Calu3 (cell line): ENCODE results near the gene ZKSCAN5. TPM values are rescaled to one million over a fixed set of nuclear protein-coding genes. Genes with fewer than 3 reads are reported as not detected.

Experiments
- BruUV-seq: library from RNA; stranded (reverse); fragments of 400-500 nt; replicated peaks from 2 replicates; lab custom pipeline; 2021; lab: Mats Ljungman, UMichigan
- CTCF ChIA-PET: fragments of 300-600 bp; sonication (Branson Sonifier 250); formaldehyde crosslinking; loops from one replicate; lab custom pipeline; 2022; ENCODE audit warnings: antibody characterized with exemption; lab: Charles Lee
- DNase-seq: peaks from one replicate; pipeline ENCODE4 v3.0.0; 2022
- H3K27ac Mint-ChIP-seq: one replicate; pipeline ENCODE4 v1.8.0; 2022; ENCODE audit warnings: mixed read lengths; ENCODE audit not compliant: unreplicated experiment
- H3K27me3 Mint-ChIP-seq: one replicate; pipeline ENCODE4 v1.8.0; 2022; ENCODE audit warnings: mixed read lengths; ENCODE audit not compliant: unreplicated experiment
- H3K36me3 Mint-ChIP-seq: one replicate; pipeline ENCODE4 v1.8.0; 2022; ENCODE audit warnings: mild to moderate bottlenecking, moderate library complexity, mixed read lengths; ENCODE audit not compliant: insufficient read depth, unreplicated experiment
- H3K4me1 Mint-ChIP-seq: one replicate; pipeline ENCODE4 v1.8.0; 2022; ENCODE audit warnings: mild to moderate bottlenecking, low read depth, mixed read lengths; ENCODE audit not compliant: unreplicated experiment
- H3K4me3 Mint-ChIP-seq: one replicate; pipeline ENCODE4 v1.8.0; 2022; ENCODE audit warnings: mild to moderate bottlenecking, low read depth, moderate library complexity, mixed read lengths; ENCODE audit not compliant: unreplicated experiment
- H3K9me3 Mint-ChIP-seq: one replicate; pipeline ENCODE4 v1.8.0; 2022; ENCODE audit warnings: low read depth, mixed read lengths; ENCODE audit not compliant: unreplicated experiment
- intact Hi-C: fragments of 100-400 bp; cut with micrococcal nuclease; formaldehyde crosslinking; loops from one replicate; pipeline ENCODE4 v1.10.0; 2022; ENCODE audit not compliant: unreplicated experiment
- total RNA-seq: library from RNA; stranded (reverse); gene quantifications from 2 replicates; pipeline ENCODE4 v1.2.3, GENCODE V29; 2022
- TF ChIP-seq, protein P1 (sequence below): fragments of 200-600 bp; IDR thresholded peaks from one replicate; pipeline ENCODE4 v1.8.0; 2022; ENCODE audit warnings: antibody characterized with exemption; ENCODE audit not compliant: unreplicated experiment

Gene ZKSCAN5
- total RNA-seq, 1 experiment from 2014 or later: 6.1 TPM

DNA sequence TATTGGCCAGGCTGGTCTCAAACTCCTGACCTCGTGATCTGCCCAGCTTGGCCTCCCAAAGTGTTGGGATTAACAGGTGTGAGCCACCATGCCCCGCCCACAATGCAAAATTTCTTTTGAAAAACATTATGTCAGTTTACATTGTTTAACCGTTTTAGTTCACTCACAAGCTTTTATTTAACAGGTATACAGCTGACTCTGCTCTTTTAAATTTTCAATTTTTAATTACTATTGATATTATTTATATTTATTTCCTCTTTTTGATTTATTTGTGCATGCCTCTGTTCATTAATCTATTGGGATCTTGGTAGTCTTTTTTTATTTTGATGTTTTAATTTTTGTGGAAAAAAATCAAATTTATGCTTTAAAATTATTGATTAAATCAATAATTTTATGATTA lies 16.9 kb downstream of the ZKSCAN5 start:
- Mint-ChIP-seq H3K4me3 (no peak overlapping the region), H3K27me3 (no peaks in the 10 kb centered on the region)

GRCh38 chr7:99525713-99526440 lies 21.4 kb downstream of the ZKSCAN5 start:
- TF ChIP-seq, protein P1, sequence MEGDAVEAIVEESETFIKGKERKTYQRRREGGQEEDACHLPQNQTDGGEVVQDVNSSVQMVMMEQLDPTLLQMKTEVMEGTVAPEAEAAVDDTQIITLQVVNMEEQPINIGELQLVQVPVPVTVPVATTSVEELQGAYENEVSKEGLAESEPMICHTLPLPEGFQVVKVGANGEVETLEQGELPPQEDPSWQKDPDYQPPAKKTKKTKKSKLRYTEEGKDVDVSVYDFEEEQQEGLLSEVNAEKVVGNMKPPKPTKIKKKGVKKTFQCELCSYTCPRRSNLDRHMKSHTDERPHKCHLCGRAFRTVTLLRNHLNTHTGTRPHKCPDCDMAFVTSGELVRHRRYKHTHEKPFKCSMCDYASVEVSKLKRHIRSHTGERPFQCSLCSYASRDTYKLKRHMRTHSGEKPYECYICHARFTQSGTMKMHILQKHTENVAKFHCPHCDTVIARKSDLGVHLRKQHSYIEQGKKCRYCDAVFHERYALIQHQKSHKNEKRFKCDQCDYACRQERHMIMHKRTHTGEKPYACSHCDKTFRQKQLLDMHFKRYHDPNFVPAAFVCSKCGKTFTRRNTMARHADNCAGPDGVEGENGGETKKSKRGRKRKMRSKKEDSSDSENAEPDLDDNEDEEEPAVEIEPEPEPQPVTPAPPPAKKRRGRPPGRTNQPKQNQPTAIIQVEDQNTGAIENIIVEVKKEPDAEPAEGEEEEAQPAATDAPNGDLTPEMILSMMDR: no peak
- peaks cover 34% of the 10 kb centered on the region for H3K36me3 Mint-ChIP-seq
- DNase-seq: peak; percentile 10
- no peaks in the 10 kb centered on the region for H3K4me1 Mint-ChIP-seq
- no peak overlapping the region for H3K27ac Mint-ChIP-seq
- CTCF ChIA-PET: interaction anchor here (0.6 to 1.0 kb wide), 5 partner anchors 55 to 103 kb away, joined by 3 to 12 read pairs (median 3); partner anchors contain the start of gene ZSCAN25
- H3K9me3 Mint-ChIP-seq: no peaks in the 10 kb centered on the region
- no TSS peak for BruUV-seq
- no peaks in the 10 kb centered on the region for H3K27me3 Mint-ChIP-seq
- H3K4me3 Mint-ChIP-seq: no peak overlapping the region
- intact Hi-C loops: no loop called here

More for the DNA sequence above, 16.9 kb downstream of the ZKSCAN5 start:
- CTCF ChIA-PET: no interaction called here
- Mint-ChIP-seq H3K4me1 (no peaks in the 10 kb centered on the region), H3K36me3 (peaks cover 14% of the 10 kb centered on the region), H3K27ac (no peak overlapping the region), H3K9me3 (no peaks in the 10 kb centered on the region)
- TF ChIP-seq, protein P1: no peak
- intact Hi-C loops: no loop called here
- no TSS peak for BruUV-seq
- DNase-seq: no peak

DNA sequence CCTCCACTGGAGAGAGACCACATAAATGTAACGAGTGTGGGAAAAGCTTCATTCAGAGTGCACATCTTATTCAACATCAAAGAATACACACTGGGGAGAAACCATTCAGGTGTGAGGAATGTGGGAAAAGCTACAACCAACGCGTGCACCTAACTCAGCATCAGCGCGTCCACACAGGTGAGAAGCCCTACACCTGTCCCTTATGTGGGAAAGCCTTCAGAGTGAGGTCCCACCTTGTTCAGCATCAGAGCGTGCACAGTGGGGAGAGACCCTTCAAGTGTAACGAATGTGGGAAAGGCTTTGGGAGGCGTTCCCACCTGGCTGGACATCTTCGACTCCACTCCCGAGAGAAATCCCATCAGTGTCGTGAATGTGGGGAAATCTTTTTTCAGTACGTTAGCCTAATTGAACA lies 26.9 kb downstream of the ZKSCAN5 start:
- BruUV-seq: no TSS peak
- intact Hi-C loops: no loop called here
- no peak for DNase-seq
- H3K9me3 Mint-ChIP-seq: peaks cover 12% of the 10 kb centered on the region
- TF ChIP-seq, protein P1: no peak
- H3K27me3 Mint-ChIP-seq: no peaks in the 10 kb centered on the region
- H3K4me3 Mint-ChIP-seq: no peak overlapping the region
- no peak overlapping the region for H3K27ac Mint-ChIP-seq
- H3K36me3 Mint-ChIP-seq: peaks cover 31% of the 10 kb centered on the region
- CTCF ChIA-PET: no interaction called here
- H3K4me1 Mint-ChIP-seq: no peaks in the 10 kb centered on the region

- no peak for DNase-seq
- Mint-ChIP-seq H3K36me3 (peaks cover 8% of the 10 kb centered on the region), H3K9me3 (peaks cover 12% of the 10 kb centered on the region), H3K4me1 (no peaks in the 10 kb centered on the region), H3K27me3 (no peaks in the 10 kb centered on the region), H3K4me3 (no peak overlapping the region), H3K27ac (no peak overlapping the region)
- CTCF ChIA-PET: no interaction called here
- intact Hi-C loops: no loop called here
- TF ChIP-seq, protein P1: no peak
- no TSS peak for BruUV-seq
Observed at GRCh38 chr7:99535667-99536066, 31.2 kb downstream of the ZKSCAN5 start.
